ENCODE data around the gene LRCH1. TPM values are rescaled to one million over a fixed set of nuclear protein-coding genes. Genes with fewer than 3 reads are reported as not detected.

Gene LRCH1
- total and polyA plus RNA-seq, 2 experiments from 2014 or later, result 4.7 to 5.0 TPM

DNA sequence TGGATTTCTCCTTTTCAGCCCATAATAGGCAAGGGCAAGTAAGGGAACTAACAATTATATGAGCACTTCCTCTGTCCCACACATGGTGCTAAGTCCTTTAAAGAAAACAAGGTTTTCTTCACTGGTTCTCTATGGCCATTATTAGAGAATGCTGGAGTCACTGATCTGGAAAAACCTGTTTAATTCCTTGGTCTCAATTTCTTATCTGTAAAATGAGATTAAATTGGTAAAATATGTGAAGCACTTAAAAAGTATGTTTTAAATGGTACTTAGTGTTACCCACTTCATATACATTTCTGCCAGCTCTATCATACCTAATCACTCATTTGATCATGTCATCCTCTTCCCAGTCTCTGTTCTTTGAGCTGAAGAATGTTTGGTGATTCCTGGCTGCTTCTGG, 39.4 kb downstream of the LRCH1 start:
- DNase-seq, result no peak
- Histone ChIP-seq H3K27ac (no peak overlapping the region), H3K9me2 (ENCODE audit: insufficient read depth) (no peaks in the 10 kb centered on the region), H3K9me3 (ENCODE audit: low read depth) (no peaks in the 10 kb centered on the region), H3K4me3 (no peak overlapping the region), H3K79me2 (ENCODE audit: insufficient read depth) (peaks cover 99% of the 10 kb centered on the region), H2AFZ (no peak overlapping the region), H3K27me3 (replicated peaks; ENCODE audit: insufficient read depth) (no peaks in the 10 kb centered on the region), H3K9ac (no peak overlapping the region), H3K36me3 (ENCODE audit: low read depth) (no peaks in the 10 kb centered on the region), H3F3A (ENCODE audit: insufficient read depth) (peaks cover 20% of the 10 kb centered on the region), H3K4me1 (ENCODE audit: insufficient read depth) (peaks cover 13% of the 10 kb centered on the region), H3K4me2 (ENCODE audit: unreplicated experiment) (no peak overlapping the region), H4K20me1 (ENCODE audit: insufficient read depth) (peaks cover 7% of the 10 kb centered on the region; the same call in 1 of the 2 replicates)
- TF ChIP-seq EZH2 (IDR thresholded peaks at IDR 0.05; ENCODE audit: insufficient read depth, poor library complexity, severe bottlenecking) (no peak), EZH2phosphoT487 (IDR thresholded peaks at IDR 0.05; ENCODE audit: insufficient read depth, low read depth) (no peak)
- in situ Hi-C loops (cut with MboI), result no loop called here

DNA sequence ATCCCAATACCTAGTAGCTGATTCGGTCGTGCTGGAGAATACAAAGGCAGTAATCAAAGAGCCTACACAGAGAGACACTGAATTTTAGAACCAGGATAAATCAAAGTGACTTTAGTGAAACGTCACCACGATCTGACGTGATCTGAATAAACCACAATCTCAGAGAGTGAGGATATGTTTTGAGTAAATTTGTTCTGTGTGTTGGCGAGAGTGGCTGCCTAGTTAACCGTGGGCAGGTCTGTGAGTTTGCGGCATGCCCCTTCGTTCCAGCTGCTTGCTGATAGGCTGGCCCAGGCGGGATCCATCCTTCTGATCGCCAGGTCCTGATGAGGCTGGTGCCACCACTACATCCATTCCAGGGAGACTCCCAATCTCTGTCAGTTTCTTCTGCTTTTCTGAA, 40.4 kb downstream of the LRCH1 start:
- H3K36me3 ChIP-seq (ENCODE audit: low read depth), result no peaks in the 10 kb centered on the region
- no peak overlapping the region for H3K4me3 ChIP-seq
- no peaks in the 10 kb centered on the region for H3K9me3 ChIP-seq (ENCODE audit: low read depth)
- no peaks in the 10 kb centered on the region for H3K9me2 ChIP-seq (ENCODE audit: insufficient read depth)
- H3K27me3 ChIP-seq (replicated peaks; ENCODE audit: insufficient read depth), result no peaks in the 10 kb centered on the region
- H3K27ac ChIP-seq, result no peak overlapping the region
- peaks cover 99% of the 10 kb centered on the region for H3K79me2 ChIP-seq (ENCODE audit: insufficient read depth)
- no peak for TF ChIP-seq EZH2 (IDR thresholded peaks at IDR 0.05; ENCODE audit: insufficient read depth, poor library complexity, severe bottlenecking)
- TF ChIP-seq EZH2phosphoT487 (IDR thresholded peaks at IDR 0.05; ENCODE audit: insufficient read depth, low read depth), result no peak
- in situ Hi-C loops (cut with MboI), result no loop called here
- WGBS, 2 experiments (ENCODE audit: low coverage in 1 of 2, low lambda C conversion rate in 2 of 2, missing lambda C conversion rate in 2 of 2), result 95% methylated on average over 11 of the region's 11 CpGs
- H3K4me1 ChIP-seq (ENCODE audit: insufficient read depth), result peaks cover 13% of the 10 kb centered on the region
- peaks cover 7% of the 10 kb centered on the region; the same call in 1 of the 2 replicates for H4K20me1 ChIP-seq (ENCODE audit: insufficient read depth)
- no peak overlapping the region for H3K9ac ChIP-seq
- no peak for DNase-seq
- H3K4me2 ChIP-seq (ENCODE audit: unreplicated experiment), result no peak overlapping the region
- no peak overlapping the region for H2AFZ ChIP-seq
- peaks cover 20% of the 10 kb centered on the region for H3F3A ChIP-seq (ENCODE audit: insufficient read depth)

DNA sequence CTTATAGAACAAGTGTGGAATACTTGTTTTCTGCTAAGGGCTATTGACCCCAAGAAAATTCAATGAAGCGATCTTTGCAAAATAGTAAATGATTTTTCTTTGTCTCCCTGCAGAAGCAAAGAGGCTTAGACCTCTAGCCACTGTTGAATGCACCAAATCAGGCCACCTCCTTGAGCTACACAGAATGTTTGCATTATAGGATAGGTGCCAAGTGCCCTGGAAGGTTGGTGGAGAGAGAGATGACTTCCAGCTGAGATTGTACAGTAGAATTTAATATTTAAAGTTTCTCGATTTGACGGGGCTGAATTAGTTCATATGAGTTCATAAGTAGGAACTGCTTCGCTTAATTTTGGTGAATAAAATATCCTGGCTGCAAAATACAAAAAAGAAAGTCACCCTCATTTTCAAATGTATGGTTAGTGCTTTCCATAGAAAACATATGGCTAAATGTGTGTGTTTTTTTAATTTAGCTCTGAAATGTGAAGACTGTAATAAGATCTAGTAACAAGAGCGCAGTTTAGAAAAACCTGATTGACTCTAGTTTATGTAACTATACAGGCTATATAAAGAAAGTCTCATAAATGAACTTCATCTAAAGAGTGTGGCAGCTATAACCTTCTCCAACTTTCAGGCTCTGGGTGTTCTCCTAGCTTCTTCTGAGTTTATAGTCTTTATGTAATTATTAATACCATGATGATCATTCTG, 41.6 kb downstream of the LRCH1 start:
- H3F3A ChIP-seq (ENCODE audit: insufficient read depth), result peaks cover 20% of the 10 kb centered on the region
- in situ Hi-C loops (cut with MboI), result no loop called here
- H3K4me3 ChIP-seq, result no peak overlapping the region
- TF ChIP-seq EZH2phosphoT487 (IDR thresholded peaks at IDR 0.05; ENCODE audit: insufficient read depth, low read depth) (no peak), EZH2 (IDR thresholded peaks at IDR 0.05; ENCODE audit: insufficient read depth, poor library complexity, severe bottlenecking) (no peak)
- H3K27me3 ChIP-seq (replicated peaks; ENCODE audit: insufficient read depth), result no peaks in the 10 kb centered on the region
- peaks cover 7% of the 10 kb centered on the region; the same call in 1 of the 2 replicates for H4K20me1 ChIP-seq (ENCODE audit: insufficient read depth)
- no peak overlapping the region for H3K9ac ChIP-seq
- H3K4me2 ChIP-seq (ENCODE audit: unreplicated experiment), result no peak overlapping the region
- H3K36me3 ChIP-seq (ENCODE audit: low read depth), result no peaks in the 10 kb centered on the region
- no peak overlapping the region for H2AFZ ChIP-seq
- no peaks in the 10 kb centered on the region for H3K9me3 ChIP-seq (ENCODE audit: low read depth)
- DNase-seq, result no peak
- no peaks in the 10 kb centered on the region for H3K9me2 ChIP-seq (ENCODE audit: insufficient read depth)
- WGBS, 2 experiments (ENCODE audit: low coverage in 1 of 2, low lambda C conversion rate in 2 of 2, missing lambda C conversion rate in 2 of 2), result 89 to 90% methylated on average over 5 of the region's 5 CpGs
- peaks cover 13% of the 10 kb centered on the region for H3K4me1 ChIP-seq (ENCODE audit: insufficient read depth)
- peaks cover 99% of the 10 kb centered on the region for H3K79me2 ChIP-seq (ENCODE audit: insufficient read depth)
- H3K27ac ChIP-seq, result no peak overlapping the region

DNA sequence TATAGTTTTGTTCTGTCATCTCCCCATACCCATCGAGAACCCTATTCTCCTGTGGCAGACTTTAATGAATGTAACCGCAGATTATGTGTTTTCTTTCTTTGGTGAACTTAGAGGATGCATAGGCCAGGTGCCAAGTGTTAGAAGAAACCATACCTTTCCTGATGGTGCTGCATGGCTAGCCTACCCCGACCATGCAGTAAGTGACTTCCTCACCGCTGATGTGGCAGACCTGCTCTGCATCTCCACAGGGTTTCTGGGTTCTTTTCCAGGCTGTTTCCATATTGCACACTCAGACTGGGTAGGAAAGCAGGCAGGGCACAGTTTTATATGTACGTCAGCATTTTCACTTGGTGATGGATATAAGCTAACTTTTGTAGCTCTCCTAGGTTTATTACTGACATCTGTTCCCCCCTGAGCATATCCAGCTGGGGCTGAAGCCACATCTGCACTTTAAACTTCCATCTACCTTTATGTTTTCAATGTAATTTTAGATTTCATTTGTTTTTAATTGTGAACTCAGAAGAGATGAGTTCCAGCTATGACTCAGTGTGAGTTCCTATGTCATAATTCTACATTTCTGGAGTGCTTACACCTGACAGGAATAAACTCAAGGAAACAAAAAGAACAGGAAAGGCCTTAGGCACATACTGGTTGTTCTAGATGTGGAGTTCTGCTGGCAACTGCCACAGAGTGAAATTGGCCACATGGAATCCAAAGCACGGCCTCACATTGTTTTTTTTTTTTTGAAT, 42.3 kb downstream of the LRCH1 start:
- peak; percentile 49 for DNase-seq

More for the DNA sequence above, 42.3 kb downstream of the LRCH1 start:
- Histone ChIP-seq H4K20me1 (ENCODE audit: insufficient read depth) (peaks cover 7% of the 10 kb centered on the region; the same call in 1 of the 2 replicates), H3K27me3 (replicated peaks; ENCODE audit: insufficient read depth) (no peaks in the 10 kb centered on the region), H3K36me3 (ENCODE audit: low read depth) (no peaks in the 10 kb centered on the region), H3K79me2 (ENCODE audit: insufficient read depth) (peaks cover 99% of the 10 kb centered on the region), H3K27ac (no peak overlapping the region), H3K4me1 (ENCODE audit: insufficient read depth) (peaks cover 15% of the 10 kb centered on the region), H3K9me3 (ENCODE audit: low read depth) (no peaks in the 10 kb centered on the region), H3F3A (ENCODE audit: insufficient read depth) (peaks cover 20% of the 10 kb centered on the region), H3K9ac (no peak overlapping the region), H3K4me3 (no peak overlapping the region), H3K4me2 (ENCODE audit: unreplicated experiment) (peak overlapping the region; percentile 10), H2AFZ (no peak overlapping the region), H3K9me2 (ENCODE audit: insufficient read depth) (no peaks in the 10 kb centered on the region)
- in situ Hi-C loops (cut with MboI), result no loop called here
- WGBS, 2 experiments (ENCODE audit: low coverage in 1 of 2, low lambda C conversion rate in 2 of 2, missing lambda C conversion rate in 2 of 2), result 63 to 68% methylated on average over 6 of the region's 6 CpGs
- TF ChIP-seq EZH2phosphoT487 (IDR thresholded peaks at IDR 0.05; ENCODE audit: insufficient read depth, low read depth) (no peak), EZH2 (IDR thresholded peaks at IDR 0.05; ENCODE audit: insufficient read depth, poor library complexity, severe bottlenecking) (no peak)
